H1 (cell line): Measurements from ENCODE around the gene MBOAT2. TPM values are rescaled to one million over a fixed set of nuclear protein-coding genes. Genes with fewer than 3 reads are reported as not detected.

Experiments used
- CTCF ChIA-PET: fragments of 300-600 bp; sonication (Branson Sonifier 250); formaldehyde crosslinking; loops from one replicate; lab custom pipeline; 2021; ENCODE audit not compliant: partially characterized antibody; lab: Charles Lee
- POLR2A ChIA-PET: fragments of 300-600 bp; sonication (Branson Sonifier 250); formaldehyde crosslinking; loops from one replicate; lab custom pipeline; 2021; ENCODE audit warnings: inconsistent platforms; ENCODE audit not compliant: partially characterized antibody; lab: Charles Lee
- DNase-seq, 2 experiments: peaks; one replicate each; pipeline versions ENCODE4 v3.0.0 to v3.0.0-alpha.2; 2010 to 2022; ENCODE audit warnings: low spot score in 2 of 2, low read depth in 1 of 2, mixed read lengths in 1 of 2
- FAIRE-seq: peaks from 2 replicates; lab custom pipeline; 2011; peaks lifted over from hg19 to GRCh38; lab: Jason Lieb, UNC
- H2AFZ ChIP-seq: 2 replicates; pipeline ENCODE4 v1.8.1; 2012; ENCODE audit warnings: low read length, inconsistent platforms
- H2AK5ac ChIP-seq: 2 replicates; pipeline ENCODE4 v1.6.1; 2013; ENCODE audit warnings: low read depth, low read length
- H2BK120ac ChIP-seq: replicated peaks from 2 replicates; pipeline ENCODE3; 2013; ENCODE audit warnings: low read depth, low read length, inconsistent platforms
- H2BK12ac ChIP-seq: 2 replicates; pipeline ENCODE4 v1.6.1; 2013; ENCODE audit warnings: low read depth, low read length
- H2BK15ac ChIP-seq: 2 replicates; pipeline ENCODE4 v1.6.1; 2013; ENCODE audit warnings: low read length
- H2BK20ac ChIP-seq: 2 replicates; pipeline ENCODE4 v1.6.1; 2013; ENCODE audit warnings: low read length
- H2BK5ac ChIP-seq: 2 replicates; pipeline ENCODE4 v1.6.1; 2013; ENCODE audit warnings: low read depth, low read length
- H3K14ac ChIP-seq: 2 replicates; pipeline ENCODE4 v1.6.1; 2013; ENCODE audit warnings: inconsistent platforms; ENCODE audit not compliant: insufficient read length
- H3K18ac ChIP-seq: 2 replicates; pipeline ENCODE4 v1.6.1; 2013; ENCODE audit warnings: low read length; ENCODE audit errors: extremely low read depth
- H3K23ac ChIP-seq: 2 replicates; pipeline ENCODE4 v1.6.1; 2013; ENCODE audit warnings: inconsistent platforms; ENCODE audit not compliant: insufficient read length
- H3K23me2 ChIP-seq: 2 replicates; pipeline ENCODE4 v1.6.1; 2013; ENCODE audit warnings: low read depth, low read length
- H3K27ac ChIP-seq: 2 replicates; pipeline ENCODE4 v1.6.1; 2011; ENCODE audit warnings: low read depth, low read length, inconsistent platforms
- H3K27me3 ChIP-seq, 4 experiments: replicated peaks in 1 of 4; 1 replicate in 1 of 4; 2 replicates in 3 of 4; pipeline versions ENCODE4 v1.6.1 to v1.8.1; 2011 to 2013; ENCODE audit warnings: low read length in 3 of 4, mild to moderate bottlenecking in 3 of 4, inconsistent platforms in 2 of 4, mixed read lengths in 2 of 4, moderate library complexity in 1 of 4; ENCODE audit not compliant: control insufficient read depth in 3 of 4, insufficient read depth in 3 of 4; ENCODE audit errors: extremely low read depth in 1 of 4
- H3K36me3 ChIP-seq, 4 experiments: 2 replicates each; pipeline versions ENCODE4 v1.6.1 to v1.8.1; 2011 to 2013; ENCODE audit warnings: mild to moderate bottlenecking in 4 of 4, low read length in 3 of 4, moderate library complexity in 2 of 4, control low read depth in 1 of 4, inconsistent platforms in 1 of 4; ENCODE audit not compliant: insufficient read depth in 4 of 4, control insufficient read depth in 2 of 4
- H3K4ac ChIP-seq: replicated peaks from 2 replicates; pipeline ENCODE3; 2013; ENCODE audit warnings: low read length, low read depth, mixed read lengths, inconsistent platforms; ENCODE audit not compliant: insufficient read length
- H3K4me1 ChIP-seq, 4 experiments: replicated peaks in 1 of 4; 1 replicate in 1 of 4; 2 replicates in 3 of 4; pipeline versions ENCODE4 v1.6.1 to v1.8.1; 2011 to 2013; ENCODE audit warnings: low read length in 3 of 4, inconsistent platforms in 2 of 4, mixed read lengths in 1 of 4; ENCODE audit not compliant: insufficient read depth in 4 of 4, control insufficient read depth in 3 of 4
- H3K4me2 ChIP-seq, 2 experiments: 2 replicates each; pipeline versions ENCODE4 v1.6.1 to v1.8.1; 2011 to 2013; ENCODE audit warnings: low read depth in 2 of 2, low read length in 2 of 2, control low read depth in 1 of 2, inconsistent platforms in 1 of 2, mild to moderate bottlenecking in 1 of 2; ENCODE audit not compliant: insufficient read depth in 1 of 2
- H3K4me3 ChIP-seq, 4 experiments: fragments of 200-600, 300-600 bp in 1 of 4; sonication (generic), shearing (Covaris generic), sonication (Bioruptor Twin) in 1 of 4; 2 replicates each; pipeline versions ENCODE4 v1.5.1 to v1.8.1; 2011 to 2016; ENCODE audit warnings: low read length in 4 of 4, low read depth in 3 of 4, control low read depth in 2 of 4, inconsistent platforms in 2 of 4, mild to moderate bottlenecking in 2 of 4, mixed read lengths in 1 of 4, moderate library complexity in 1 of 4; ENCODE audit not compliant: insufficient read depth in 2 of 4; ENCODE audit errors: extremely low read depth in 1 of 4
- H3K56ac ChIP-seq: replicated peaks from 2 replicates; pipeline ENCODE3; 2013; ENCODE audit warnings: low read depth, mild to moderate bottlenecking, mixed read lengths, low read length, inconsistent platforms; ENCODE audit not compliant: insufficient read length
- H3K79me1 ChIP-seq: 2 replicates; pipeline ENCODE4 v1.6.1; 2013; ENCODE audit warnings: low read depth, low read length, control low read depth
- H3K79me2 ChIP-seq, 2 experiments: 2 replicates each; pipeline versions ENCODE4 v1.6.1 to v1.8.1; 2012 to 2013; ENCODE audit warnings: low read length in 2 of 2, mild to moderate bottlenecking in 2 of 2, inconsistent platforms in 1 of 2; ENCODE audit not compliant: insufficient read depth in 2 of 2, control insufficient read depth in 1 of 2
- H3K9ac ChIP-seq, 4 experiments: replicated peaks in 1 of 4; 1 replicate in 1 of 4; 2 replicates in 3 of 4; pipeline versions ENCODE4 v1.6.1 to v1.8.1; 2011 to 2013; ENCODE audit warnings: low read depth in 3 of 4, low read length in 3 of 4, control low read depth in 2 of 4, mild to moderate bottlenecking in 2 of 4, moderate library complexity in 2 of 4, inconsistent platforms in 1 of 4; ENCODE audit errors: extremely low read depth in 1 of 4
- H3K9me3 ChIP-seq, 2 experiments: 2 replicates each; pipeline versions ENCODE4 v1.6.1 to v1.8.1; 2012 to 2013; ENCODE audit warnings: mild to moderate bottlenecking in 2 of 2, moderate library complexity in 2 of 2, control low read depth in 1 of 2, inconsistent platforms in 1 of 2, low read depth in 1 of 2, low read length in 1 of 2, mixed read lengths in 1 of 2; ENCODE audit not compliant: insufficient read depth in 2 of 2
- H4K20me1 ChIP-seq, 2 experiments: replicated peaks in 1 of 2; 2 replicates each; pipeline versions ENCODE3 to v1.8.1; 2011 to 2013; ENCODE audit warnings: inconsistent platforms in 2 of 2, low read length in 2 of 2, mild to moderate bottlenecking in 1 of 2; ENCODE audit not compliant: insufficient read depth in 2 of 2, control insufficient read depth in 1 of 2
- H4K5ac ChIP-seq: 2 replicates; pipeline ENCODE4 v1.6.1; 2013; ENCODE audit warnings: low read length, low read depth, mixed read lengths, inconsistent platforms; ENCODE audit not compliant: insufficient read length
- H4K8ac ChIP-seq: 2 replicates; pipeline ENCODE4 v1.8.0; 2013; ENCODE audit warnings: mild to moderate bottlenecking, moderate library complexity, low read length, inconsistent platforms; ENCODE audit not compliant: insufficient read depth; ENCODE audit errors: extremely low read depth
- H4K91ac ChIP-seq: replicated peaks from 2 replicates; pipeline ENCODE3; 2013; ENCODE audit warnings: low read length, mixed read lengths, inconsistent platforms; ENCODE audit not compliant: insufficient read length
- BACH1 ChIP-seq: IDR thresholded peaks from 2 replicates; pipeline ENCODE4 v1.6.1; 2012; ENCODE audit warnings: low read length, improper control_type of control experiment
- EZH2 ChIP-seq: fragments of 200-600 bp; sonication (generic); IDR thresholded peaks from 2 replicates; pipeline ENCODE4 v1.7.1; 2012; ENCODE audit warnings: low read depth, mild to moderate bottlenecking, moderate library complexity, low read length, inconsistent platforms; ENCODE audit not compliant: severe bottlenecking
- JUND ChIP-seq: IDR thresholded peaks from 2 replicates; pipeline ENCODE4 v1.6.1; 2011; ENCODE audit warnings: mild to moderate bottlenecking, improper control_type of control experiment, low read length
- RXRA ChIP-seq: IDR thresholded peaks from 2 replicates; pipeline ENCODE4 v1.6.1; 2011; ENCODE audit warnings: low read depth, mild to moderate bottlenecking, low read length, moderate library complexity; ENCODE audit not compliant: insufficient read depth
- SUZ12 ChIP-seq: fragments of 200-600 bp; sonication (generic); IDR thresholded peaks from 2 replicates; pipeline ENCODE4 v1.6.1; 2012; ENCODE audit warnings: mild to moderate bottlenecking, inconsistent platforms, low read length, moderate library complexity, mixed read lengths
- ZNF274 ChIP-seq: IDR thresholded peaks from 2 replicates; pipeline ENCODE4 v1.7.0; 2012; ENCODE audit warnings: low read length, borderline replicate concordance; ENCODE audit errors: extremely low read depth
- WGBS, 2 experiments: shearing (Covaris generic) in 1 of 2; methylation state at CpG; one replicate each; pipeline versions ENCODE4 v1.1.6 to v1.1.7; 2013 to 2015; ENCODE audit warnings: low lambda C conversion rate in 2 of 2, mixed read lengths in 2 of 2, inconsistent platforms in 1 of 2, low coverage in 1 of 2, missing lambda C conversion rate in 1 of 2; ENCODE audit not compliant: insufficient replicate concordance in 2 of 2, insufficient coverage in 1 of 2, insufficient read length in 1 of 2; ENCODE audit errors: extremely low coverage in 1 of 2, missing lambda C conversion rate in 1 of 2; 5-methylcytosine and 5-hydroxymethylcytosine counted together
- polyA plus RNA-seq, 7 experiments: library from polyadenylated mRNA; depleted of rRNA in 3 of 7; stranded (reverse) in 5 of 7; unstranded in 2 of 7; fragments of >200 nt in 5 of 7; fragments of 200-250 nt in 2 of 7; gene quantifications; 1 replicate in 5 of 7; 2 replicates in 1 of 7; 4 replicates in 1 of 7; pipeline versions ENCODE4 v1.2.1 to v1.2.3, GENCODE V29; 2011 to 2013; ENCODE audit warnings: missing spikeins in 2 of 7, mixed read lengths in 2 of 7
- total RNA-seq: library from RNA; stranded (reverse); fragmentation: NEBNext Ultra II Directional; extraction: Animal tissue kit (Norgen Biotek cat#: 25700); gene quantifications from 2 replicates; pipeline ENCODE4 v1.2.1, GENCODE V29; 2021
- TF ChIP-seq, protein P1 (sequence below): IDR thresholded peaks from 2 replicates; pipeline ENCODE4 v1.6.1; 2011; ENCODE audit warnings: low read length, improper control_type of control experiment

Gene MBOAT2
- total and polyA plus RNA-seq, 2 of the 8 experiments (the other 6 are each of a cell fraction or from before 2014, with no cell fraction given): 11.2 to 23.4 TPM

DNA sequence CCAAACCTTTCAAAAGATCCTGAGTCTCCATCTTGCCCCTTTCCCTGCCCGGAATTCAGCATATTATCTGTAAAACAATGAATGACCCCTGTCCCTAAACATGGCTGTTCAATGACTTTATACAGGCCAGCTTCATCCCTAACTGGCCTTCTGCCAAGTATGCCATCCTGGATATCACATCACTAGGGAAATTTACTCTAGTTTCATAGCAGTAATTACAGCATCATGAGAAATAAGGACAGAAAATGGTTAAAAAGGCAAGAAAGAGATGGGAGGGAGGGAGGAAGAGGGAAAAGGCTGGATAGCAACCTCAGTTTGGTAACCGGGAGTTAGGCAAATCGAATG, 4.4 kb downstream of the MBOAT2 start:
- no peak for TF ChIP-seq JUND
- TF ChIP-seq ZNF274: no peak
- TF ChIP-seq RXRA: no peak
- no peak for TF ChIP-seq BACH1
- TF ChIP-seq SUZ12: no peak
- no peak for TF ChIP-seq EZH2
- TF ChIP-seq, protein P1, sequence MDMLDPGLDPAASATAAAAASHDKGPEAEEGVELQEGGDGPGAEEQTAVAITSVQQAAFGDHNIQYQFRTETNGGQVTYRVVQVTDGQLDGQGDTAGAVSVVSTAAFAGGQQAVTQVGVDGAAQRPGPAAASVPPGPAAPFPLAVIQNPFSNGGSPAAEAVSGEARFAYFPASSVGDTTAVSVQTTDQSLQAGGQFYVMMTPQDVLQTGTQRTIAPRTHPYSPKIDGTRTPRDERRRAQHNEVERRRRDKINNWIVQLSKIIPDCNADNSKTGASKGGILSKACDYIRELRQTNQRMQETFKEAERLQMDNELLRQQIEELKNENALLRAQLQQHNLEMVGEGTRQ: no peak
- TF ChIP-seq, all 59 proteins: peak for 0
- Histone ChIP-seq H4K91ac (no peak overlapping the region), H3K27me3 (no peaks in the 10 kb centered on the region), H3K79me2 (peaks cover 6 to 68% of the 10 kb centered on the region in 2 experiments), H3K36me3 (no peaks in the 10 kb centered on the region), H2AFZ (no peak overlapping the region), H3K79me1 (peaks cover 2% of the 10 kb centered on the region; the same call in 1 of the 2 replicates), H2BK5ac (no peak overlapping the region), H2BK12ac (no peak overlapping the region), H3K14ac (no peak overlapping the region), H2AK5ac (no peak overlapping the region), H3K56ac (no peak overlapping the region), H4K20me1 (peaks cover 2 to 9% of the 10 kb centered on the region in 2 experiments), H3K4me3 (no peak overlapping the region), H2BK120ac (no peak overlapping the region), H3K23ac (no peak overlapping the region), H3K9ac (no peak overlapping the region; a peak in 1 of 7 replicates), H2BK20ac (no peak overlapping the region), H3K27ac (no peak overlapping the region), H3K4me1 (peaks cover 3 to 7% (median 6%) of the 10 kb centered on the region in 4 experiments), H3K4ac (no peak overlapping the region), H3K23me2 (no peaks in the 10 kb centered on the region; the same call in 1 of the 2 replicates), H2BK15ac (no peak overlapping the region), H4K8ac (no peak overlapping the region), H3K9me3 (no peaks in the 10 kb centered on the region), H3K4me2 (no peak overlapping the region), H4K5ac (no peak overlapping the region), H3K18ac (no peak overlapping the region)
- FAIRE-seq: no peak
- CTCF ChIA-PET: no interaction called here
- POLR2A ChIA-PET: no interaction called here
- 86% methylated on average over 3 of the region's 3 CpGs; no CpG with 5 or more reads in 1 of the 2 experiments for WGBS, 2 experiments
- no peak for DNase-seq
